HG03565 (cell line): ENCODE measurements around the gene NEU2.

Experiments used
- ATAC-seq: cut with Tn5 transposase; IDR thresholded peaks from one replicate; pipeline ENCODE4 v1.9.1; 2021; ENCODE audit warnings: mild to moderate bottlenecking, moderate library complexity; ENCODE audit not compliant: unreplicated experiment

NEU2 gene

DNA sequence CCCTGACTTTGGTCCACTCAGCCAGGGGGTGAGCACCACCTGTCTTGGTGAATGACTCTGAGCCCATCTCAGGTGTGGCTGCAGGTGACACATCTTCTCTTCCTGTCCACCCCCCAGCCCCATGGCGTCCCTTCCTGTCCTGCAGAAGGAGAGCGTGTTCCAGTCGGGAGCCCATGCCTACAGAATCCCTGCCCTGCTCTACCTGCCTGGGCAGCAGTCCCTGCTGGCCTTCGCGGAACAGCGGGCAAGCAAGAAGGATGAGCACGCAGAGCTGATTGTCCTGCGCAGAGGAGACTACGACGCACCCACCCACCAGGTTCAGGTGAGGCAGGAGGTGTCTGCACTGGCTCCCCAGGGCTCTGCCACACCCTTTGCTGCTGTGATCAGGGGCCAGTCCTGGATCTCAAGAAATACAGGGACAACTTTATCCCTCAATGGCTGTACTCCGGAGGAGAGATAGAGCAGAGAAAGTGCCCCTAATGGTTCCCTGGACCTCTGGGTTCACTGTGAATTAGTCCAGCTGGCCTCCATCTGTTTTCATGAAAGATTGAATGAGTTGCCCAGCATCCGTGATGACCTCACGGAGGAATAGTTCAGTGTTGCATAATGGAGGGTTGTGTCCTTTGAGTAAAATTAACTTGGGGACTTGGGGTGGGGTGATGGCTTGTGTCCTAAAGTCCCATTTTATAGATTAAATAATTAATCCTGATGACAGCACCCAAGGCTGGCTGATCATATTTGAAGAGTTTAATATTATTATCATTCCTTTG is at the start of gene NEU2:
Gene NEU2 (plus strand): TSS at position 122 of the 770 bp plus-strand sequence. CDS start 0 bp downstream, at position 122.
- ATAC-seq: no peak

DNA sequence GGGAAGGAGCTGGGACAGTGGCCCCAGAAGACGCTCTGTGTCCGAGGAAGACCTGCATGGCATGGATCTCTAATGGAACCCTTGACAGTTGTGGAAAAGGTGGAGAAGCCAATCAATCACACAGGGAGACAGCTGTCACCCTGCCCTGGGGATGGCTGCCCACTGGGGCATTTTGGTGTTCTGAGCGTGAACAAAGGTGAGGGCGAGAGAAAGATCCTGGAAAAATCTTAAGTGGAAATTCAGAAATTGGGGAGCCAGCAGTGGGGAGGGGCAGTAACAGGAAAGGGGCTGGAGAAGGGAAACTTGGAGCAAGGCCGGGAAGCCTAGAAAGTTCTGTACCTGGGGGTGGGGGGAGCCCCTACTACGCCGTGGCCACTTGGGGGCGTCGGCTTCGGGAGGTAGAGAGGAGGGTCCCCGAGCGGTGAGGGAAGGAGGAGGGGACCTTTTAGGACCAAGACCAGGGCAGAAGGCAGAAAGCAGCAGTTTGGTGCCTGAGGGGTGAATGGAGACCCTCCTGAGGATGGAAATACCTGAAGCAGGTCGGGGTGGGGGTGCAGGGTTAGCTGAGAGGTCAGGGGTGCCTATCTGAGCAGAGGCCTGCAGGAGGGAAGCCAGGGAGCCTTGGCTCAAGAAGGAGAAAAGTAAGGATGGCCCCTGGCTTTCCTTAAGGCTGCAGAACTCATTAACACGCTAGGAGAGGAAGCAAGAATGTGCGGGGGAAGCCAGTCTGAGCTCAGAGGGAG is 49.4 kb upstream of the NEU2 start:
- ATAC-seq: no peak

DNA sequence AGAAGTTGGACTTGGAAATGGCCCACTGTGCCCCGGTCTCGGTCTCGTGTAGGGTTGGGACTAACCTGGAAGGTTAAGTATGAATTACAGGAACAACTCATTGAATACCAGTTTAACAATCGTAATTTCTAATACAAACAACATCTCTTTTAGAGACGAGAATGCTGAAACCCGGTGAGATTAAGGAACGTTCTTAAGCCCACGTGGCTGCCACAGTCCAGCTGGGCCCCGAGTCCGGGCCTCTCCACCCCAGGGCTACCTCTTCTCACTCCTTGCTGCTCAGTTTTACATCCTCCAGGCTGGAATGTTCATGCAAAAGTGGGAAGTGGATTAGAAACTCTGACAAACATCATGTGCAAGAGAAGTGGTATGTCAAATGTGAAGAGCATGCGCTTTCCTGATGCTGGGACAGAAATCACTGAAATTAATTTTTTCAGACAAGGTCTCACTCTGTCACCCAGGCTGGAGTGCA is 48.8 kb upstream of the NEU2 start:
- ATAC-seq: no peak

DNA sequence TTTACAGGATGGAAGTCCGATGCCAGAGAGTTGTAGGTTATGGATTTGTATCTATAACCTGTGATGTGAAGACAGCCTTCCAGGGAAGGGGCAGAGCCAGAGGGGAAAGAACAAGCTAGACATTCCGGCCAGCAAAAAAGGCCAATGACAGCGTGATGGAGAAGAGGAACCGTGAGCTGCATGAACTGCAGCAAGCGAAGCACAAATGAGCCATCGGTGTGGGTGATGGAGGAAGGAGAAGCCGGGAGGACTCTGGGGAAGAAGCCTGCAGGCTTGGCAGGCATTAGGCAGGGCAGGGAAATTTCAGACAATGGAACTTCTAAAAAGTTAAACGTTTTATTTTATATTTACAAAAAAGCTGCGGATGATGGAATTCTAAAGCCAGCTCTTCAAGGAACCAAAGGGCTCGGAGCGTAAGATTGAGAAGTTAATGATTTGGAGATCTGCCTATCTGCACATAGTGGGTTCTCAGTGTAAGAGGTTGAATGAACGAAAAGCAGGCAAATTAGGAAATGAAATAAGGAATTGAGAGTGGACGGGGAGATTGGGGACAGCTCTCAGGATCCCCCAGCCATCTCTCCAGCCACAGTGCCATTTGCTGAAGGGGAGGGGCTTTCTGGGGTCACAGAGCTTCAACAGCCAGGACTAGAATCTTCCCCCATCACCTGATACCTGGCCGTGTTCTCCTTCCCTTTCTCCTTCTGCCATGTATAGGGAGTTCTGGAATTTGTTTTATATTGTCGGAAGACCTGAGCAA is 47.8 kb upstream of the NEU2 start:
- ATAC-seq: no peak

- no peak for ATAC-seq
Measured at GRCh38 chr2:232986155-232986554, 46.3 kb upstream of the NEU2 start.

DNA sequence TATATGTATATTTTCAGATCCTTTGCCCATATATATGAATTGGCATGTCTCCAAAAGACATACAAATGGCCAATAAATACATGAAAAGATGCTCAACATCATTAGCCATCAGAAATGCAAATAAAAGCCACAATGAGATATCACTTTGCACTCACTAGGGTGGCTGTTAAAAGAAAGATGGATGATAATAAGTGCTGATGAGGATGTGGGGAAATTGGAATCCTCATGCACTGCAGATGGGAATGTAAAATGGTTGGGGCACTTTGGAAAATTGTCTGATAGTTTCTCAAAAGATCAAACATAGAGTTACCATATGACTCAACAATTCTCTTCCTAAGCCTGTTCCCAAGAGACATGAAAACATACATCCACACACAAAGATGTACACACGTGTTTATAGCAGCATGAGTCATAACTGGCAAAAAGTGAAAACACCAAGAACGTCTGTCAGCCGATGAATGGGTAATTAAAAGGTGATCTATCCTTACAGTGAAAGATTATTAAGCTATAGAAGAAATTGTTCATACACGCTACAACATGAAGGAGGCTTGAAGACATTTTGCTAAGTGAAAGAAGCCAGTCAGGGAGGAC is 39.1 kb upstream of the NEU2 start:
- ATAC-seq: no peak

GRCh38 chr2:232994446-232994845 is 38.0 kb upstream of the NEU2 start:
- ATAC-seq: no peak

DNA sequence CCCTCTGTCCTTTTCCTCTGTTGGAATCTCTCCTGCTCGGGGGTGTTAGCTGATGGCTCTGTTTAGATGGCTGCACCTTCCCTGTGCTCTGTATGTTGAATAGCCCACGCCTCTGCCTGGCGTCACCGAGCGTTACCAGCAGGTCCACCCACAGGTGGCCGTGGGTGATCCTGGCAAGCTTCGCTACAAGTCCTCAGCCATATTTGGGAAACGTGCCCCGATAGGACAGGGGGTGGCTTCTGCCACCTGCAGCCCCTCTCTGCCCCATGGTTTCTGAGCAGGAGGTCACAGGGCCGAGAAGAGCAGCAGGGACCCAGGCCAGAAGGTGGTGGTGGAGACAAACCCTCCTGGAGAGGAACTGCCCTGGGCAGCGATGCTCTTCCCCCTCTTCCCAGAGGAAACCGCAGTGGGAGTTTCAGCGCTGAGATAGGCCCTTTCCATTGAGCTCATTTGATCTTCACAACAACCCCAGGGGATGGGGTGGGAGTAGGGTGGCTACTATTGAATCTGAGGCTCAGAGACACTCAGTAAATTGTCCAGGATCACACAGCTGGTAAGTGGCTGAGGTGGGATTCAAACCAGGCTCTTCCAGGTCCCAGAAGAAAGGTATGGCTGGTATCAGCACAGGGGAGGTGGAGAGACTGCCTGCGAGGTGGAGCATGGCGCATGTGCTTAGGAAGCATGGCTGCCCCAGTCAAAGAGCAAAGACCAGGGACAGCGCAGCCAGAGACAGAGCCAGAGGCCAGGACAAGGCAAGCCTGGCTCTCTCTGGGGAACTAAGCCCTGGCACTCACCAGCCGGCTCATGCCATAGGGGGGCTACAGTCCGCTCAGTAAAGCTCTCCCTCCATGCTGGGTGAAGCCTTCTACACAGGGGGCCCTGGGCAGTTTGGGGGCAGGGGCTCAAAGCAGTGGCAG is 34.5 kb upstream of the NEU2 start:
- ATAC-seq: no peak

GRCh38 chr2:232998666-232998985 is 33.8 kb upstream of the NEU2 start:
- ATAC-seq: no peak

- no peak for ATAC-seq
Measured at GRCh38 chr2:232999354-232999753, 33.1 kb upstream of the NEU2 start.

DNA sequence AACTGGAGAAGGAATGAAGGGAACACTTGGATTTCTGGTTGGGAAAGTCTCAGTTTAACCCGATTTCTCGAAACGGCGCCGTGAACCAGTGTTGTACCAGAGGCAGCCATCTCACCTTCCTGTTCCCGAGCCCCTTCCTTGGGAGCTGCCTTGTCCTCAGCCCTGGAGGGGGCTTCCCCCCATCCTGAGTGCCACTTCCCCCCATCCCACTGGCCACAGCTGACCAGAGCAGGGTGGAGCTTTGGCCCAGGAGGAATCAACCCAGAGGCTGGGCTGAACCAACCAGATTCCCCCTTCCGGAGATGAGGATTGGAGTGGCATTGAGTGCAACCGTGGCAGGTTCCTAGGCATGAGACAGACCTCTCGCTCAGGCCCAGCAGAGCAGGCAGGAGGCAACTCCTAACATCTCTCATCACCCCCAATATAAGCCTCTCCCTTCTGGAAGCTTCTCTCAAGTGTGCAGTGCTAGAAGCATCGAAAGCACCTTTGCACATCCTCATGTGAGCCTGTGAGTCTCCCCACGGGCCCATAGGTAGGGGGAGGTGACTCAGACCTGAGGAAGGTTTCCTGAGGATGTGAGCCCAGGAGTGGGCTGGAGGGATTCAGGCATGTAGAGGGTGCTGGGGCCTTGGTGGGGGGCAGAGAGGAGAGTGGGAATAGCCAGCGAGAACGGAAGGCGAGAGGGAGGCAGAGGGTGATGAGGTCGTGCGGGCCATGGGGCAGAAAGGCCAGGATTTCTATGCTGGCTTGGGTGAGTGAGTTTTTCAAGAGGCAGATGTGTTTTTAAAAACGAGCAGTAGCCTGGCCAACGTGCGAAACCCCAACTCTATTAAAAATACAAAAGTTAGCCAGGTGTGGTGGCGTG is 31.4 kb upstream of the NEU2 start:
- ATAC-seq: no peak

DNA sequence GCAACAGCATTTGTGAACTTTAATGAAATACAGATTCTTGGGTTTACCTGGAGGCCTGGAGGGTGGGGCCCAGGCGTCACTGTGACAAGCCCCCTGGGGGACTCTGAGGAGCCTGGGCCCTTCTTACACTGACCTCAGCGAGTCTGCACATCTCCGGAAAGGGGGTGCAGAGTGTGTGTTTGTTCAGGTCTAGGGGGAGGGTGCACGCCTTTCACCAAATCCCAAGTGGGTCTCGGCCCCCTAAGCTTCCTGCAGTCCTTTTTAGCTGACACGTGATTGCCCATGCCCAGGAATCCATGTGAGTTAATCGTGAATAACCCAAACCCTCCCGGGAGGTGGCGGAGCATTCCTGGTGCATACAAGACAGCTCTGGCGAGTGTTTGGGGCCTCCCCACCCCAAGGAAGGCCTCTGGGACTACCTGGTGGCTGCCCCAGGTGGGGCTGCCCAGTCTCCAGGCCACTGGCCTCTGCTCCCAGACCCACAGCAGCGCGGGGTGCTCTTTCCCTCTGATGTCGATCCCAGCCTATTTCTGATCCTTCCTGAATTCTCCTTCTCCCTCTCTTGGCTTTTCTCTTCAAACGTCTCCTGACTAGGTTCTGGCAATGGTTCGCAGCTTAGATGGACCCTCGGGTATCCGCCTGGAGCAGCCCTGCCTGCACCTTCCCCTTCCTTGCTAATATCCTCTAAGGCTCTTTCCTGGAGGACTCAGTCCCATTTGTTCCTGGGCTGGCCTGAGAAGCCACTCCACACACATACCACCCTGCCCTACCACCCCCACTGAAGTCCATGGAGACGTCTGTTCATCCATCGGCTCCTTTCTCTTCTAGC is 29.4 kb upstream of the NEU2 start:
- ATAC-seq: no peak

GRCh38 chr2:233003658-233004555 is 28.6 kb upstream of the NEU2 start:
- ATAC-seq: no peak

GRCh38 chr2:233005096-233005495 is 27.4 kb upstream of the NEU2 start:
- no peak for ATAC-seq

DNA sequence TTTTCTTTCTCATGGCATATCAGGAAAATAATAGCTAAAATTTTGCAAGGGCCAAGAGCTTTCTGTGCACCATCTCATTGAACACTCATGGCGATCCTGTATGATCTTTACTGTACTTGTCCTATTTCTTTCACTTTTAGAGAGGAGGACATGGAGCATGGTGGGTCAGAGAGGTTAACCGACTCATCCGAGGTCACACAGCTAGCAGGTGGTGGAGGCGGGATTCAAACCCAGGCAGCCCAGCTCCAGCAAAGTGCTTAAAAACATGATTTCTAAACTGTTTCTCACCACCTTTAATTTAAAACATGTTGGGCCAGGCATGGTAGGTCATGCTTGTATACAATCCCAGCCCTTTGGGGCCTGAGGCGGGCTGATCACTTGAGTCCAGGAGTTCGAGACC is 25.8 kb upstream of the NEU2 start:
- no peak for ATAC-seq

DNA sequence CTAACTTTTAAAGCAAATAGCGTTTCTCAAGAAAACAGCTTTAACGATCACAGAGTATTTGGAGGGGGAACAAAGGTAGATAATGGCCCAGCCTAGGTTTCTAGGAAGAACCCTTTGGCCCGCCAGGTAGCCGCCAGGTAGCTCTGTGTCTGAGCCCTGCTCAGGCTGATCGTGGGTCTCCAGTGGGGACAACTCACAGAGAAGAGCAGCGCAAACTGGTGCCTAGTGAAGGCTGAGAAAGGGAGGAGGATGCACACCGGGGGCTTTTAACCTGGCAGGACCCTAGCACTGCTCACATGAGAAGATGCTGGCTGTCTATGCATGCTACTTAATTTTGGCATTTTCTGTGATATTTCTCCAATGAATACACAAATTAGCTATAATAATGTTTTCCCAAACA is 25.2 kb upstream of the NEU2 start:
- no peak for ATAC-seq

DNA sequence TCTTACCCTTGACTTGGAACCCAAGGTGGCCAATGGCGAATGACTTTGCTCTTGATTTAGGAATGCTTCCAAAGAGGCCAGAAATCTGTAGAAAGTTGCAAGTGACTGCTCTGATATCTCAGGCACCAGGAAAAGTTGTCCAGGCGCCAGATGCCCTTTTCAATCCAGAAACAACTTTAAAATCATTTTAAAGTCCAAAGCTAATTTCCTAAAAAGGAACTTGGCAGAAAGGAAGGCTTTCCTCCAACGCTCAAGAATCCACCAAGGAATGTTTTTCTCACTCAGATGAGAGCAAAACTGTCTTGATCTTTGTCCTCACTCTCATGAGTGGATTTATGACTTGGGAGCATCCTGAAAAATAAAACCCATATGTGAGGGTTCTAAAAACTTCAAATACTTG is 24.7 kb upstream of the NEU2 start:
- ATAC-seq: no peak
